Measurements from ENCODE around the gene ANKRD52.

GRCh38 chr12:56231184-56231582, 27.0 kb downstream of the ANKRD52 start:
- no peak for TF ChIP-seq CTCF (IDR thresholded peaks at IDR 0.05)
- TF ChIP-seq POLR2A (IDR thresholded peaks at IDR 0.05) = no peak
